HepG2 (cell line): ENCODE measurements around the gene ZCCHC9. TPM values are rescaled to one million over a fixed set of nuclear protein-coding genes. Genes with fewer than 3 reads are reported as not detected.

Experiments used
- AGO1 ChIP-seq: fragments of 200-400 bp; formaldehyde crosslinking; IDR thresholded peaks from 2 replicates; pipeline ENCODE4 v1.6.1; 2017; ENCODE audit warnings: mild to moderate bottlenecking, low read depth, low read length, moderate library complexity; ENCODE audit not compliant: poor library complexity, severe bottlenecking
- ASH2L ChIP-seq: fragments of 300-600, 200-600 bp; sonication (generic); IDR thresholded peaks from 2 replicates; pipeline ENCODE4 v1.7.0; 2017; ENCODE audit warnings: low read depth, mild to moderate bottlenecking, moderate library complexity, mixed read lengths, low read length; ENCODE audit not compliant: insufficient read length
- ESRRA ChIP-seq: sonication (generic); formaldehyde crosslinking; IDR thresholded peaks from 2 replicates; pipeline ENCODE4 v1.5.1; 2020; ENCODE audit warnings: mild to moderate bottlenecking, low read depth, missing genetic modification reagents
- GTF3A ChIP-seq: sonication (generic); formaldehyde crosslinking; conservative IDR thresholded peaks from 2 replicates; pipeline ENCODE4 v1.4.0; 2020; ENCODE audit warnings: mild to moderate bottlenecking, missing genetic modification reagents
- HMGA1 ChIP-seq: sonication (generic); formaldehyde crosslinking; conservative IDR thresholded peaks from 2 replicates; pipeline ENCODE4 v1.4.0; 2020; ENCODE audit warnings: missing genetic modification reagents
- KDM1A ChIP-seq: IDR thresholded peaks from 2 replicates; pipeline ENCODE4 v1.6.1; 2016; ENCODE audit warnings: missing compliant biosample characterization
- MYC ChIP-seq: sonication (generic); formaldehyde crosslinking; IDR thresholded peaks from 2 replicates; pipeline ENCODE4 v1.9.0; 2021; ENCODE audit warnings: missing genetic modification reagents, borderline replicate concordance
- PHF5A ChIP-seq: IDR thresholded peaks from one replicate; pipeline ENCODE4 v1.6.1; 2018; ENCODE audit warnings: low read depth, missing genetic modification reagents; ENCODE audit not compliant: unreplicated experiment
- RBM22 ChIP-seq: fragments of 200-400 bp; formaldehyde crosslinking; optimal IDR thresholded peaks from 2 replicates; pipeline ENCODE3; 2017; ENCODE audit warnings: mild to moderate bottlenecking, low read length, moderate library complexity
- RCOR2 ChIP-seq: IDR thresholded peaks from 2 replicates; pipeline ENCODE4 v1.6.1; 2016; ENCODE audit warnings: missing biosample characterization, missing genetic modification reagents
- RFX3 ChIP-seq: IDR thresholded peaks from 2 replicates; pipeline ENCODE4 v1.6.1; 2016; ENCODE audit warnings: missing biosample characterization, missing genetic modification reagents
- SOX6 ChIP-seq, 2 experiments: fragments of 450-650 bp in 1 of 2; sonication (generic) in 1 of 2; formaldehyde crosslinking in 1 of 2; IDR thresholded peaks; 2 replicates each; pipeline versions ENCODE4 v1.4.0 to v1.6.1; 2017 to 2020; ENCODE audit warnings: antibody characterized with exemption in 1 of 2, mild to moderate bottlenecking in 1 of 2, missing genetic modification reagents in 1 of 2
- SP4 ChIP-seq: sonication (generic); formaldehyde crosslinking; IDR thresholded peaks from 2 replicates; pipeline ENCODE4 v1.8.1; 2023; ENCODE audit warnings: mild to moderate bottlenecking, missing genetic modification reagents
- SRF ChIP-seq: IDR thresholded peaks from 2 replicates; pipeline ENCODE4 v1.6.1; 2011; ENCODE audit warnings: mild to moderate bottlenecking, low read depth, low read length, moderate library complexity
- SRSF1 ChIP-seq: fragments of 200-400 bp; formaldehyde crosslinking; optimal IDR thresholded peaks from 2 replicates; pipeline ENCODE3; 2017; ENCODE audit warnings: mild to moderate bottlenecking, low read depth, low read length, moderate library complexity
- ZFX ChIP-seq: sonication (generic); formaldehyde crosslinking; IDR thresholded peaks from 2 replicates; pipeline ENCODE4 v1.4.0; 2020; ENCODE audit warnings: mild to moderate bottlenecking, low read depth, missing genetic modification reagents, moderate library complexity
- ZNF382 ChIP-seq: sonication (generic); formaldehyde crosslinking; IDR thresholded peaks from 2 replicates; pipeline ENCODE4 v1.5.0; 2020; ENCODE audit warnings: missing genetic modification reagents, mild to moderate bottlenecking, borderline replicate concordance
- ZNF790 ChIP-seq: sonication (generic); formaldehyde crosslinking; IDR thresholded peaks from 2 replicates; pipeline ENCODE4 v1.8.0; 2022; ENCODE audit warnings: missing genetic modification reagents, mild to moderate bottlenecking, borderline replicate concordance
- ZSCAN22 ChIP-seq: sonication (generic); formaldehyde crosslinking; IDR thresholded peaks from 2 replicates; pipeline ENCODE4 v1.4.0; 2020; ENCODE audit warnings: mild to moderate bottlenecking, missing genetic modification reagents
- polyA plus RNA-seq, 8 experiments: library from polyadenylated mRNA; depleted of rRNA in 3 of 8; stranded (reverse) in 7 of 8; unstranded in 1 of 8; fragments of >200 nt; fragmentation: Illumina TruSeq in 4 of 8; extraction: Trizol in 4 of 8; gene quantifications; 2 replicates each; pipeline versions ENCODE4 v1.2.1 to v1.2.3, GENCODE V29; 2011 to 2016; ENCODE audit warnings: low read depth in 4 of 8, missing spikeins in 1 of 8, mixed read lengths in 1 of 8; ENCODE audit not compliant: insufficient read depth in 1 of 8
- total RNA-seq, 5 experiments: library from RNA; depleted of rRNA; stranded (reverse); fragments of >200 nt; fragmentation: Illumina TruSeq; extraction: Trizol; gene quantifications; 2 replicates each; pipeline ENCODE4 v1.2.3, GENCODE V29; 2016; ENCODE audit warnings: low read depth in 1 of 5
- TF ChIP-seq, protein P1 (sequence below): sonication (generic); formaldehyde crosslinking; conservative IDR thresholded peaks from 2 replicates; pipeline ENCODE4 v1.4.0; 2020; ENCODE audit warnings: missing genetic modification reagents
- TF ChIP-seq, protein P2 (sequence below): sonication (generic); formaldehyde crosslinking; IDR thresholded peaks from 2 replicates; pipeline ENCODE4 v1.9.0; 2022; ENCODE audit warnings: low read depth, missing genetic modification reagents
- TF ChIP-seq, protein P3 (sequence below), 2 experiments: fragments of 450-650 bp in 1 of 2; sonication (generic) in 1 of 2; formaldehyde crosslinking; IDR thresholded peaks; 2 replicates each; pipeline versions ENCODE4 v1.5.0 to v1.8.0; 2020 to 2022; ENCODE audit warnings: mild to moderate bottlenecking in 1 of 2, missing genetic modification reagents in 1 of 2
- TF ChIP-seq, protein P4 (sequence below): sonication (generic); formaldehyde crosslinking; IDR thresholded peaks from 2 replicates; pipeline ENCODE4 v1.8.1; 2023; ENCODE audit warnings: mild to moderate bottlenecking, missing genetic modification reagents

The ZCCHC9 gene
- total and polyA plus RNA-seq, 2 of the 13 experiments (the other 11 are each of a cell fraction or from before 2014, with no cell fraction given), result 28.7 to 52.5 TPM

DNA sequence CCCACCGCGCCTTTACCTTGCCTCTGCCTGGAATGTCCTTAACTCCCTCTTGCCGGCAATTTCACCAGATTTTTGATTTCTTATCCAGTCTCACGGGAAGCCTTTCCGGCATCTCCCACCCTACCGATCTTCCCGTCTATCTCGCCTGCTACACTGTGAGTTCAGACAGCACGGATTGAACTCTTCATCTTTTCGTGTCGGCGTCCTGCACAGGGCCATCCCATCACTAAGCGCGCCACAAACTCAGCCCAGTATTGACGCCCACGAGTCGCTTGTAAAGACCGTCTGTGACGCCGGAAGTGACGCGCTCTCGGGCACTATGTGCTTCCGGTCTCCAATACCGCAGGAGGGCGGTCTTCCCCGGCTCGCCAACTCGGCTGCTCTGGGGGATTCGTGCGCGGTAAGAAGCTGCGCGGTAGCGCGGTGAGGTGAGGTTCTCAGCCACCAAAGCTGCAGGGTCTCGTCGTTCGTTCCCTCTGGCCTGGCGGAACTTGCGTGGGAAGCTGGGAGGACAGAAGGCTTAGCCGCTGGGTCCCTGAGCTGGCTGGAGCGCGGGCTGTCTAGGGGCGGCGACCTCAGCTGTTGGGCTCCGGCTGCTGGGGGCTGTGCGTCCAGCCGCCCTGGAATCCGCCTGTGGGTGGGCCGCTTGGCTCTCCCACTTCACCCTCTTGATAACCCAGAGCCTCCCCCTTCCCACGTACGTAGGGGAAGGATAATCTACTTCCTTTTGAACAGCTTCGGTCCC lies at the start of gene ZCCHC9 (continued):
- peak; percentile 63; the same call in 1 of the 2 replicates for TF ChIP-seq MYC
- TF ChIP-seq SOX6 (IDR thresholded peaks at IDR 0.05), result no peak
- peak; percentile 70 for TF ChIP-seq SOX6 (CRISPR knock-in tag; IDR thresholded peaks at IDR 0.05)
- TF ChIP-seq RCOR2 (CRISPR knock-in tag), result no peak
- no peak for TF ChIP-seq GTF3A
- TF ChIP-seq RBM22, result no peak
- peak; percentile 68; the same call in 1 of the 2 replicates for TF ChIP-seq SP4 (CRISPR knock-in tag)
- no peak for TF ChIP-seq ESRRA
- no peak for TF ChIP-seq SRF
- TF ChIP-seq ASH2L, result peak; percentile 88
- TF ChIP-seq HMGA1 (CRISPR knock-in tag), result no peak
- peak; percentile 79 for TF ChIP-seq PHF5A (CRISPR knock-in tag)
- no peak for TF ChIP-seq KDM1A (CRISPR knock-in tag)
- TF ChIP-seq, protein P1, sequence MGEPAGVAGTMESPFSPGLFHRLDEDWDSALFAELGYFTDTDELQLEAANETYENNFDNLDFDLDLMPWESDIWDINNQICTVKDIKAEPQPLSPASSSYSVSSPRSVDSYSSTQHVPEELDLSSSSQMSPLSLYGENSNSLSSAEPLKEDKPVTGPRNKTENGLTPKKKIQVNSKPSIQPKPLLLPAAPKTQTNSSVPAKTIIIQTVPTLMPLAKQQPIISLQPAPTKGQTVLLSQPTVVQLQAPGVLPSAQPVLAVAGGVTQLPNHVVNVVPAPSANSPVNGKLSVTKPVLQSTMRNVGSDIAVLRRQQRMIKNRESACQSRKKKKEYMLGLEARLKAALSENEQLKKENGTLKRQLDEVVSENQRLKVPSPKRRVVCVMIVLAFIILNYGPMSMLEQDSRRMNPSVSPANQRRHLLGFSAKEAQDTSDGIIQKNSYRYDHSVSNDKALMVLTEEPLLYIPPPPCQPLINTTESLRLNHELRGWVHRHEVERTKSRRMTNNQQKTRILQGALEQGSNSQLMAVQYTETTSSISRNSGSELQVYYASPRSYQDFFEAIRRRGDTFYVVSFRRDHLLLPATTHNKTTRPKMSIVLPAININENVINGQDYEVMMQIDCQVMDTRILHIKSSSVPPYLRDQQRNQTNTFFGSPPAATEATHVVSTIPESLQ (CRISPR knock-in tag), result 0 out of 2 replicates have a peak, but pooled peaks have one; percentile 39
- TF ChIP-seq, protein P2, sequence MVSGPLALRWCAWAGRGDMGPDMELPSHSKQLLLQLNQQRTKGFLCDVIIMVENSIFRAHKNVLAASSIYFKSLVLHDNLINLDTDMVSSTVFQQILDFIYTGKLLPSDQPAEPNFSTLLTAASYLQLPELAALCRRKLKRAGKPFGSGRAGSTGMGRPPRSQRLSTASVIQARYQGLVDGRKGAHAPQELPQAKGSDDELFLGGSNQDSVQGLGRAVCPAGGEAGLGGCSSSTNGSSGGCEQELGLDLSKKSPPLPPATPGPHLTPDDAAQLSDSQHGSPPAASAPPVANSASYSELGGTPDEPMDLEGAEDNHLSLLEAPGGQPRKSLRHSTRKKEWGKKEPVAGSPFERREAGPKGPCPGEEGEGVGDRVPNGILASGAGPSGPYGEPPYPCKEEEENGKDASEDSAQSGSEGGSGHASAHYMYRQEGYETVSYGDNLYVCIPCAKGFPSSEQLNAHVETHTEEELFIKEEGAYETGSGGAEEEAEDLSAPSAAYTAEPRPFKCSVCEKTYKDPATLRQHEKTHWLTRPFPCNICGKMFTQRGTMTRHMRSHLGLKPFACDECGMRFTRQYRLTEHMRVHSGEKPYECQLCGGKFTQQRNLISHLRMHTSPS (CRISPR knock-in tag), result peak; percentile 38; the same call in 1 of the 2 replicates
- TF ChIP-seq, protein P3, sequence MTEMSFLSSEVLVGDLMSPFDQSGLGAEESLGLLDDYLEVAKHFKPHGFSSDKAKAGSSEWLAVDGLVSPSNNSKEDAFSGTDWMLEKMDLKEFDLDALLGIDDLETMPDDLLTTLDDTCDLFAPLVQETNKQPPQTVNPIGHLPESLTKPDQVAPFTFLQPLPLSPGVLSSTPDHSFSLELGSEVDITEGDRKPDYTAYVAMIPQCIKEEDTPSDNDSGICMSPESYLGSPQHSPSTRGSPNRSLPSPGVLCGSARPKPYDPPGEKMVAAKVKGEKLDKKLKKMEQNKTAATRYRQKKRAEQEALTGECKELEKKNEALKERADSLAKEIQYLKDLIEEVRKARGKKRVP (CRISPR knock-in tag; IDR thresholded peaks at IDR 0.05), result peak in 1 of 2 experiments; percentile 43; a peak in 2 of 4 replicates
- no peak for TF ChIP-seq ZSCAN22 (CRISPR knock-in tag)
- TF ChIP-seq, protein P4, sequence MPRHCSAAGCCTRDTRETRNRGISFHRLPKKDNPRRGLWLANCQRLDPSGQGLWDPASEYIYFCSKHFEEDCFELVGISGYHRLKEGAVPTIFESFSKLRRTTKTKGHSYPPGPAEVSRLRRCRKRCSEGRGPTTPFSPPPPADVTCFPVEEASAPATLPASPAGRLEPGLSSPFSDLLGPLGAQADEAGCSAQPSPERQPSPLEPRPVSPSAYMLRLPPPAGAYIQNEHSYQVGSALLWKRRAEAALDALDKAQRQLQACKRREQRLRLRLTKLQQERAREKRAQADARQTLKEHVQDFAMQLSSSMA, result 0 out of 2 replicates have a peak, but pooled peaks have one; percentile 5
- TF ChIP-seq AGO1, result no peak
- TF ChIP-seq ZNF382 (CRISPR knock-in tag), result no peak
- TF ChIP-seq SRSF1, result peak; percentile 51
- TF ChIP-seq ZFX (CRISPR knock-in tag), result peak; percentile 86
- no peak for TF ChIP-seq RFX3 (CRISPR knock-in tag)
- TF ChIP-seq ZNF790 (CRISPR knock-in tag), result no peak
